ENCODE results near the gene SUGCT.
A peak's percentile ranks its signal among the peaks of the same experiment; 100 is the strongest.
"Not testable (repeated sequence)": the region's sequence is repeated elsewhere in the genome, so short reads cannot be mapped to it uniquely, and the experiment has no call there.

The SUGCT gene

DNA sequence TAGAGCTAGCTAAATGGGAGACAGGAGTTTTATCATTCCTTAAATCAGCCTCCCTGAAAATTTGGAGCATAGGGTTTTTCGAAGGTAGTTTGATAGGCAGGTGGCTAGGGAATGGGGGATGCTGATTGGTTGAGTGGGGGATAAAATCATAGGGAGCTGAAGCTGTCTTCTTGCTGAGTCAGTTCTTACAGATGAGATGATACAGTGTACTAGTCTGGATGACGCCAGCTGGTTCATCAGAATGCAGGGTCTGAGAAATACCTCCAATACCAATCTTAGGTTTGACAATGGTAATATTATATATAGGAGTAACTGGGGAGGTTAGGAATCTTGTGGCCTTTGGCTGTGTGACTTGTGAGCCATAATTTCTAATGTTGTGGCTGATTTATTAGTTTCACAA is 271.2 kb downstream of the SUGCT start:
- no peak for DNase-seq (ENCODE audit: low spot score)

DNA sequence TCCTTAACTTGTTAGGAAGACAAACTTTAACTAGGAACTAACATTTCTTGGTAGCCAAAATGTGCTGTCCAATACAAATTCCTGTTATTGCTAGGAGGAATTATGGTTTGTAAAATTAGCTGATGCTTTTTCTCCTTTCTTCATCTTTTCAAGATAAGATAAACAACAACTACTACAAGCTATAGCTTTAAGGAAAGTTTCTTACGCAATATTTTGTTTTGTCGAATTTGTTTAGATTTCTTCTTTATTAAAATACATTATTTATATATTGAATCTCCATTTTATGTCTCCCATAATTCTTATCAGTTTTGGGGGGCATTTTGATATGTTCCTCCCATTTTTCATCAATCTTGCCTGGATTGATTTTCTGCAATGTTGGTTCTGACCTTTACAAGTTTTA is 277.5 kb downstream of the SUGCT start:
- no peak for DNase-seq (ENCODE audit: low spot score)

GRCh38 chr7:40414704-40415103 is 279.9 kb downstream of the SUGCT start:
- DNase-seq (ENCODE audit: low spot score) = not testable (repeated sequence)

DNA sequence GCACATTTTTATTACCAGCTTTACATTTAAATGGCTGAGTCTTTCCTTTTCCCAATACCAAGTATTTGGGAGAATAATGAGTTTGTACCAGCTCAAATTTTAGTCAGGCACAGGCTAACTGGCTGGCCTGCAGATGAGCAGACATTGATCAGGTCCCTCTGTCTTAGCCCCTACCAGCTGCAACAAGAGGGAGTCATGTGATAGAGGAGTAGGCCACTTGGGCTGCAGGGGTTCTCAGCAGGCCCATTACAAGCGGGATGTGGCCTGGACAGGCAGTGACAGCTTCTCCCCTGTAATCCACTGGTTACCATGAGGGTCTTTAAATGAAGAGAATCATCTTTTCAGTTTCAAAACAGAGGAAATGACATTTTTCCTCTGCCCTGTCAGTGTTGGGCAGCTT is 283.6 kb downstream of the SUGCT start:
- no peak for DNase-seq (ENCODE audit: low spot score)

DNA sequence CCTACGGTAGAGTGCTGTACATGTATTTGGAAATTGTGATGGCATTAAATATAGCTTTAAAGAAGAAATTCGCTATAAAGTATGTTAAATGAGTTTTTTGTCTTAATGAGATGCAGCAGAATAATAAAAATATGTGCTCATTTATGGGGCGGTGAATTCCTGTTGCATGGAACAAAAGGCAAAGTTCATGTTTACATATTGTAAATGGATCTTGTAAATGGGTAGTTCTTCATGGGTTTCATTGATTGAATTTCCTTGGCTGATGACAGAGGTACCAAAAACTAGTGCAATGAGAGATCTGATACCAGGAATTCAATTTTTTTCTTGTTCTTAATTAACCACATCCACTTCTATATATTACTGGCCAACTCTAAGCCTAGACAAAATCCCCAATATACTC is 284.2 kb downstream of the SUGCT start:
- DNase-seq (ENCODE audit: low spot score) = no peak

- no peak for DNase-seq (ENCODE audit: low spot score)
Observed at GRCh38 chr7:40419806-40420205, 285.0 kb downstream of the SUGCT start.

- DNase-seq (ENCODE audit: low spot score) = no peak
Observed at GRCh38 chr7:40421433-40421832, 286.6 kb downstream of the SUGCT start.

- no peak for DNase-seq (ENCODE audit: low spot score)
Observed at GRCh38 chr7:40425696-40426095, 290.9 kb downstream of the SUGCT start.

DNA sequence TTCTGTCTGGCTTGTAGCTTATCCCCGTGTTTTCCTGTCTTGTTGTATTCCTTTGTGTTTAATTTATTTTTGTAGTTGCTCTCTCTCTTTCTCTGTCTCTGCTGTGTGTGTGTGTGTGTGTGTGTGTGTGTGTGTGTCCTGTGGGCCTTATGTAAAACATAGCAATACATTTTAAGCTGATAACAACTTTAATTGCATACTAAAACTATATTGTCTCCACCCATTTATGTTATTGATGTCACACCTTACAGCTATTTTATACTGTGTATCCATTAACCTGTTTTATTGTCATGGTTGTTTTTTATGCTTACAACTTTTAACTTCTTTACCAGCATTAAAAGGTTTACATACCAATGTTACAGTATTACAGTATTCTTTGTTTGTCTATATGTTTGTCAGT is 293.6 kb downstream of the SUGCT start:
- DNase-seq (ENCODE audit: low spot score) = no peak

DNA sequence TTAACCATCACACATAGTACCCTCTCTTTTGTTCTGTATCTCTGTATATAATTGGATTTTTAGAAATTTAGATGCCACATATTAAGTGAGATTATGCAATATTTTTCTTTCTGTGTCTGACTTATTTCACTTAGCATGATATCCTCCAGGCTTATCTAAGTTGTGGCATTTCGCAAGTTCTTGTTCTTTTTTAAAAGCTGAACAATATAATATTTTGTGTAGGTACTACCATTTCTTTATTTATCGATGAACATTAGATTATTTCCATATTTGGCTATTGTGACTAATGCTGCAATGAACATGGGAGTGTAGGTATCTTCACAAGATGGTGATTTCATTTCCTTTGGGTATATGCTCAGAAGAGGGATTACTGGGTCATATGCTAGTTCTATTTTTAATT is 295.0 kb downstream of the SUGCT start:
- no peak for DNase-seq (ENCODE audit: low spot score)

DNA sequence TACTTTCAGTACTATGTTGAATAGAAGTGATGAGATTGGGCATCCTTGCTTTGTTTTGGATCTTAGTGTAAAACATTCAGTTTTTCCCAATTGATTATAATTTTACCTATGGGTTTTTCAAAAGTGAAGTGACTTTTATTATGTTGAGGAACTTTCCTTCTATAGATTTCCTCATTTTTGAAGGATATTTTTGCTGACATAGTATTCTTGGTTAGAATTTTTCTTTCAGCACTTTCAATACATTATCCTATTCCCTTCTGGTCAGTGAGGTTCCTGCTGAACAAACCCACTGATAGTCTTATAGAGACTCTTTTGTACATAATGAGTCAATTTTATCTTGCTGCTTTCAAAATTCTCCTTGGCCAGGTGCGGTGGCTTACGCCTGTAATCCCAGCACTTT is 297.2 kb downstream of the SUGCT start:
- DNase-seq (ENCODE audit: low spot score) = no peak

DNA sequence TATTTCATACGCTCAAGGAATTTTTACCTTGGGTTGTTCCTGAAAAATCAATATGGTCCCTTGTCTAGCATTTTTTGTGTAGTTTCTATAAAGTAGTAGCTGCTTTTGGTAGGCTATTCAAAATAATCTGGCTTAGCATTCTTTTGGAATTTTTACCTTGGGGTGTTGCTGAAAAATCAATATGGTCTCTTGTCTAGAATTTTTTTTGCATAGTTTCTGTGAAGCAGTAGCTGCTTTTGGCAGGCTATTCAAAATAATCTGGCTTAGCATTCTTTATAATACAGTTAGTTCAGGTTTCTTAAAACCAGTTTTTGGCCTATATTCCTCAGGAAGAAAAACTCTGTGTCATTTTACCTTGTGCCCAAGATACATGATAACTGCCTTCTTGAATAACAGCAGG is 301.9 kb downstream of the SUGCT start:
- DNase-seq (ENCODE audit: low spot score) = no peak

DNA sequence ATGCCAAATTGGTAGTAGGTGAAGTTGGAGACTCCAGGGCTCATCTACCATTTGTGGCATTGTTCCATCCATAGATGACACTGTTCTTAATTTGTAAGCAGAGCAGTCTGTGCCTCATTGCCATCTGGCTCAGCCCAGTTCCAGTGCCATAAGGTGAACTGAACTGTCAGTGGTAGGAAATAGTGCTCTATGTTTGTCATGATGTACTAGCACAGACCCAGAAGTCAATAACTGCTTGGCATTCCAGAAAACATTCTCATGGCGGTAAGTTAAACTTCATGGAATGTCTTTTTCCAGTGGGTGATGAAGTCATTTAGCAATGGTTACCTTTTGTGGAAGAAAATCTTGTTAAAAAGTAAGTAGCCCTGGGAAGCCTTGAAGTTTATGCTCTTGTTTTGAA is 302.7 kb downstream of the SUGCT start:
- peak; percentile 49 for DNase-seq (ENCODE audit: low spot score)

DNA sequence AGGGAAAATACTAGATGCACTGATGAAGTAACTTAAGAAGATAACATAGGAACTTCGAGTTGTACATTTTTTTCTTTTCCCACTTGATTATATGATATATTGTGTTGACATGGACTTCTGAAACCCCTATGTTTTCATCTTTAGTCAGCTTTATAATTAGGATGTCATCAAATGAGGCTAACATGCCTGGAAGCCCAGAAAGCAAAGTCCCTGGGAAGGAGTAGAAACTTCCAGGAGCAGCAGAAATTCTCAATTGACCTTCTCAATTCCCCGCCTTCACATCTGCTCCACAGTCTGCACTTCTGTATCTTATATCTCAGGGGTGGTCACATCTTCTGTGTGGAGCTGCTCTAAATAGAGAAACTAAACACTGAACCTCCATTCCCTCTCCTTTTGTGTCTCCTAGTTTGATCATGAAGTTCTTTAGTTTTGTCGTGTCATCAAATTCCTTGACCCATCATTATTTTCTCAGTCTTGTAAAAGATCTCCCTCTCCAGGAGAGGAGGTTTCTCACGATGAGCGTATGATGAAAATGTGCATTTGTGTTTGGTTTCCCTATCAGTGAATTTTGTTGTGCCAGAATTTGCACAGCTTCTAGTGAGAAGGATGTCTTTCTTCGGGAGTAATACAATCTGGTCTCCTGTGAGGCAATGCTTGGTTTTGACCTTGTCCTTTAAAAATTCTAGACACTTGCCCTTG is 303.3 kb downstream of the SUGCT start:
- DNase-seq (ENCODE audit: low spot score) = peak; percentile 6

- DNase-seq (ENCODE audit: low spot score) = no peak
Observed at GRCh38 chr7:40439686-40440085, 304.9 kb downstream of the SUGCT start.

DNA sequence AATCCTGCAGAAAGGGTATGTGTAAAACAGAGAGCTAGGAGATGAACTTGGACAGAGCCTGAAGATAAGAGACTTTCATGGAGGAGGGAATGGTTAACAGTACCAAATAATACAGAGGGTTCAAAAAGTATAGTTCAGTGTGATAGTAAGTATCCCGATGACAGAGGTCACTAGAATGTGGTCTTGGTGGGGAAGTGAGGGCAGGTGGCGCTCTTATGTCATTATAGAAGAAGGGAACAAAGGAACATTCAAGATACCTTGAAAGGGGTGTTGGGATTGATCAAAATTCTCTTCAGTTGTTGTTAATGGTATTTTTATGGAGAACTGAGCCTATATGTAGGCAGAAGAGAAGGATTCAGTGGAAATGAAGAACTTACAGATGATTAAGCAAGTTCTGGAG is 312.5 kb downstream of the SUGCT start:
- DNase-seq (ENCODE audit: low spot score) = no peak

DNA sequence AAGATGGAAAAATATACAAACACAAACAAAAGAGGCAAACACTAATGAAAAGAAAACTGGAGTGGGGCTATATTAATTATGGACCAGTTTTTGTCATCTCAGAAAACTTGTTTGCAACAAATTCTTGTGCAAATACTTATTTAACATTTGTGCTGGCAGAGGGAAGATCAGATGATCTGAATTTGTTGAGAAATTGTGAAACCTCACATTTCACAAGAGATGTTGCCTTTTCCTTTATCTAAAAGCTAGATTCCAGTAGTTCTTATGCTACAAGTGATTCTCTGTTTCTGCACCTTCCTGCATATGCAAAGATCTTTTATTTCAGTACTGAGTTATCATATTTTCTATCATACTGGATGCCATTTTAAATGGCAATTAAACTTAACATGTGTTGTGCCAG is 320.7 kb downstream of the SUGCT start:
- no peak for DNase-seq (ENCODE audit: low spot score)

- DNase-seq (ENCODE audit: low spot score) = no peak
Observed at GRCh38 chr7:40457776-40458480, 323.1 kb downstream of the SUGCT start.

GRCh38 chr7:40463446-40463845 is 328.6 kb downstream of the SUGCT start:
- DNase-seq (ENCODE audit: low spot score) = no peak

GRCh38 chr7:40468891-40469864 is 334.4 kb downstream of the SUGCT start:
- peak; percentile 30 for DNase-seq (ENCODE audit: low spot score)

- DNase-seq (ENCODE audit: low spot score) = peak; percentile 4
Observed at GRCh38 chr7:40470091-40470592, 335.3 kb downstream of the SUGCT start.

- DNase-seq (ENCODE audit: low spot score) = no peak
Observed at GRCh38 chr7:40470817-40471216, 336.0 kb downstream of the SUGCT start.

DNA sequence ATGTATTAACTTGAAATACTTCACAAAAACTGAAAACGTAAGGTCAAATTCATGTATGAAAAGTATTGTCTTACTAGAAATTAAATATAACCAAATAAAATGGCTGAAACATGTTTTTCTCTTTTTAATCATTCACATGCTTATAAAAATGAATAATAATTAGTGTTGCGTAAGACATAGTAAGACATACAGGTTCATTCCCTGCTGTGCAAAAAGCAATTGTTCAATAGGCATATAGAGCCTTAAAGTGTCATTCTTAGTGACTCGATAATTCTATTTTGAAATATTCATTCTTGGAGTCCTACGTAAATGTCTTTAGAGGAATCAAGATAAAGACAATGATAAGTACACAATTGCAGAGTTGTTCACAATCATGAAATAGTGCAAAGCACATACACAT is 337.1 kb downstream of the SUGCT start:
- no peak for DNase-seq (ENCODE audit: low spot score)
